ENCODE results near the gene FBXW8.

Gene FBXW8

GRCh38 chr12:116955382-116956021 is 44.8 kb downstream of the FBXW8 start:
- peak; percentile 66 for DNase-seq (ENCODE audit: low read depth)

GRCh38 chr12:116958402-116959197 is 47.9 kb downstream of the FBXW8 start:
- DNase-seq (ENCODE audit: low read depth), result no peak

GRCh38 chr12:116959198-116959460 is 48.4 kb downstream of the FBXW8 start:
- DNase-seq (ENCODE audit: low read depth), result no peak

- DNase-seq (ENCODE audit: low read depth), result no peak
Measured at GRCh38 chr12:116959845-116960514, 49.2 kb downstream of the FBXW8 start.

- no peak for DNase-seq (ENCODE audit: low read depth)
Measured at GRCh38 chr12:116962197-116962596, 51.4 kb downstream of the FBXW8 start.

GRCh38 chr12:116962783-116963356 is 52.1 kb downstream of the FBXW8 start:
- no peak for DNase-seq (ENCODE audit: low read depth)

- DNase-seq (ENCODE audit: low read depth), result no peak
Measured at GRCh38 chr12:116964054-116965050, 53.6 kb downstream of the FBXW8 start.

- no peak for DNase-seq (ENCODE audit: low read depth)
Measured at GRCh38 chr12:116968986-116969385, 58.2 kb downstream of the FBXW8 start.

- no peak for DNase-seq (ENCODE audit: low read depth)
Measured at GRCh38 chr12:116969615-116970585, 59.1 kb downstream of the FBXW8 start.

- no peak for DNase-seq (ENCODE audit: low read depth)
Measured at GRCh38 chr12:116971222-116971621, 60.5 kb downstream of the FBXW8 start.

- DNase-seq (ENCODE audit: low read depth), result peak; percentile 63
Measured at GRCh38 chr12:116975779-116976393, 65.1 kb downstream of the FBXW8 start.

GRCh38 chr12:116977465-116978380 is 67.0 kb downstream of the FBXW8 start:
- no peak for DNase-seq (ENCODE audit: low read depth)

- no peak for DNase-seq (ENCODE audit: low read depth)
Measured at GRCh38 chr12:116978791-116979508, 68.2 kb downstream of the FBXW8 start.

- no peak for DNase-seq (ENCODE audit: low read depth)
Measured at GRCh38 chr12:116980083-116980482, 69.3 kb downstream of the FBXW8 start.

- DNase-seq (ENCODE audit: low read depth), result peak; percentile 59
Measured at GRCh38 chr12:116982791-116983411, 72.2 kb downstream of the FBXW8 start.

GRCh38 chr12:116984098-116984497 is 73.3 kb downstream of the FBXW8 start:
- DNase-seq (ENCODE audit: low read depth), result no peak

GRCh38 chr12:116990329-116990728 is 79.6 kb downstream of the FBXW8 start:
- DNase-seq (ENCODE audit: low read depth), result no peak

Data from iris pigment epithelial cell (primary cell).